ENCODE measurements around the gene GCK.

DNA sequence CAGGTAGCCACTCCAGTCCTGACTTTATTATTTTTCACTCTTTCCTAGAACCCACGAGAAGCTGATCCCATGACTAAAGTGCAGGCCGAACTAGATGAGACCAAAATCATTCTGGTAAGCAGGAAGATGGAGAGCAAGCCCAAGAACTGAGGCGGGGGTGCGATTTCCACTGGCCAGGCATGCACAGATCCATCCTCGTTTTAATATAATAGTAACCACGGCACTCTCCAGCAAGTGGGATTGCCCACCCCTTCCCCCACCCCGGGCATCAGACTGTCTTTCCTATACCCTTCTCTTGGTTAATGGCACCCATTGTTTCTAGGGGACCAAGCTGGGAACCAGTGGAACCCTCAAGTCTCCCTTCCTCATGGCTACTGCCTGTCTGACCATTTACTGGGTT lies 18.8 kb upstream of the GCK start:
- TF ChIP-seq, protein P1, sequence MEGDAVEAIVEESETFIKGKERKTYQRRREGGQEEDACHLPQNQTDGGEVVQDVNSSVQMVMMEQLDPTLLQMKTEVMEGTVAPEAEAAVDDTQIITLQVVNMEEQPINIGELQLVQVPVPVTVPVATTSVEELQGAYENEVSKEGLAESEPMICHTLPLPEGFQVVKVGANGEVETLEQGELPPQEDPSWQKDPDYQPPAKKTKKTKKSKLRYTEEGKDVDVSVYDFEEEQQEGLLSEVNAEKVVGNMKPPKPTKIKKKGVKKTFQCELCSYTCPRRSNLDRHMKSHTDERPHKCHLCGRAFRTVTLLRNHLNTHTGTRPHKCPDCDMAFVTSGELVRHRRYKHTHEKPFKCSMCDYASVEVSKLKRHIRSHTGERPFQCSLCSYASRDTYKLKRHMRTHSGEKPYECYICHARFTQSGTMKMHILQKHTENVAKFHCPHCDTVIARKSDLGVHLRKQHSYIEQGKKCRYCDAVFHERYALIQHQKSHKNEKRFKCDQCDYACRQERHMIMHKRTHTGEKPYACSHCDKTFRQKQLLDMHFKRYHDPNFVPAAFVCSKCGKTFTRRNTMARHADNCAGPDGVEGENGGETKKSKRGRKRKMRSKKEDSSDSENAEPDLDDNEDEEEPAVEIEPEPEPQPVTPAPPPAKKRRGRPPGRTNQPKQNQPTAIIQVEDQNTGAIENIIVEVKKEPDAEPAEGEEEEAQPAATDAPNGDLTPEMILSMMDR (IDR thresholded peaks at IDR 0.05; ENCODE audit: borderline replicate concordance, extremely low read depth, low read length, poor library complexity, severe bottlenecking): no peak
- no peak for TF ChIP-seq EZH2 (IDR thresholded peaks at IDR 0.05; ENCODE audit: borderline replicate concordance, low read depth, low read length, severe bottlenecking)

All from DND-41 (cell line).